Ectodermal cell (in vitro differentiated cells): ENCODE results near the gene RNF167.
A peak's percentile ranks its signal among the peaks of the same experiment; 100 is the strongest.

Experiments used
- H3K27ac ChIP-seq: 2 replicates; pipeline ENCODE4 v1.7.0; 2013; ENCODE audit warnings: mild to moderate bottlenecking, low read depth, low read length; ENCODE audit not compliant: insufficient read depth, poor library complexity, severe bottlenecking
- H3K27me3 ChIP-seq: 2 replicates; pipeline ENCODE4 v1.7.0; 2013; ENCODE audit warnings: mild to moderate bottlenecking, low read length; ENCODE audit not compliant: insufficient read depth, control insufficient read depth, poor library complexity, severe bottlenecking
- H3K36me3 ChIP-seq: one replicate; pipeline ENCODE4 v1.7.0; 2013; ENCODE audit warnings: low read length; ENCODE audit not compliant: control insufficient read depth, insufficient read depth
- H3K4me1 ChIP-seq: one replicate; pipeline ENCODE4 v1.7.0; 2013; ENCODE audit warnings: low read length; ENCODE audit not compliant: control insufficient read depth, insufficient read depth
- H3K4me3 ChIP-seq: 2 replicates; pipeline ENCODE4 v1.7.0; 2013; ENCODE audit warnings: low read depth, low read length, control low read depth; ENCODE audit not compliant: insufficient read depth
- H3K9me3 ChIP-seq: 2 replicates; pipeline ENCODE4 v1.7.0; 2013; ENCODE audit warnings: mild to moderate bottlenecking, low read length, moderate library complexity; ENCODE audit not compliant: control insufficient read depth
- WGBS, 2 experiments: methylation state at CpG; one replicate each; pipeline ENCODE4 v1.1.7; 2013; ENCODE audit warnings: missing lambda C conversion rate in 2 of 2; 5-methylcytosine and 5-hydroxymethylcytosine counted together

Gene RNF167

GRCh38 chr17:4953451-4953961 is 13.4 kb downstream of the RNF167 start:
- H3K4me1 ChIP-seq, result peaks cover 17% of the 10 kb centered on the region
- no peak overlapping the region for H3K27ac ChIP-seq
- H3K27me3 ChIP-seq, result no peaks in the 10 kb centered on the region
- 92 to 93% methylated on average over 14 of the region's 14 CpGs for WGBS, 2 experiments
- H3K36me3 ChIP-seq, result no peaks in the 10 kb centered on the region
- no peak overlapping the region for H3K4me3 ChIP-seq
- H3K9me3 ChIP-seq, result no peaks in the 10 kb centered on the region

DNA sequence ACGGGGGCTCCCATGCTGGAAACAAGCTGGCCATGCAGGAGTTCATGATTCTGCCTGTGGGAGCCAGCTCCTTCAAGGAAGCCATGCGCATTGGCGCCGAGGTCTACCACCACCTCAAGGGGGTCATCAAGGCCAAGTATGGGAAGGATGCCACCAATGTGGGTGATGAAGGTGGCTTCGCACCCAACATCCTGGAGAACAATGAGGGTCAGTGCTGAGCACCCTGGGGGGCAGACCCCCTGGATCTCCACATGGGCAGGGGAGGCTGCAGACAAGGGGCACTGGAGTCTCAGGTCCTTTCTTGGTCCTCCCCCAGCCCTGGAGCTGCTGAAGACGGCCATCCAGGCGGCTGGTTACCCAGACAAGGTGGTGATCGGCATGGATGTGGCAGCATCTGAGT is 15.0 kb downstream of the RNF167 start:
- no peaks in the 10 kb centered on the region for H3K27me3 ChIP-seq
- no peaks in the 10 kb centered on the region for H3K9me3 ChIP-seq
- H3K36me3 ChIP-seq, result peaks cover 7% of the 10 kb centered on the region
- WGBS, 2 experiments, result 96 to 97% methylated on average over 8 of the region's 8 CpGs
- peaks cover 17% of the 10 kb centered on the region for H3K4me1 ChIP-seq
- H3K27ac ChIP-seq, result no peak overlapping the region
- H3K4me3 ChIP-seq, result no peak overlapping the region

GRCh38 chr17:4956493-4957061 is 16.5 kb downstream of the RNF167 start:
- Histone ChIP-seq H3K27me3 (no peaks in the 10 kb centered on the region), H3K4me1 (peaks cover 10% of the 10 kb centered on the region), H3K9me3 (no peaks in the 10 kb centered on the region), H3K36me3 (peaks cover 7% of the 10 kb centered on the region), H3K4me3 (no peak overlapping the region), H3K27ac (no peak overlapping the region)
- 84% methylated on average over 10 of the region's 10 CpGs for WGBS, 2 experiments

DNA sequence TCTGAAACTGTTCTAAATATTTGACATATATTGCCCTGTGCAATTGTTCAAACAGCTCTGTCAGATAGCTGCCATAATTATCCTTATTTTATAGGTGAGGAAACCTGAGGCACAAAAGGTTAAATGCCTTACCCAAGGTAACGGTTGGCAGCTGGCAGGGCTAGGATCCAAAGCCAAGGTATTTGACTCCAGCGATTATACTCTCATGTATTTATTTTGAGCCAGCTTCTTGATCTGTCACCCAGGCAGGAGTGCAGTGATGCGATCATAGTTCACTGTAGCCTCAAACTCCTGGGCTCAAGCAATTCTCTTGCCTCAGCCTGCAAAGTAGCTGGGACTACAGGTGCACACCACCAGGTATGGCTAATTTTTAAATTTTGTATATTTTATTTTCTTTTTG is 18.0 kb downstream of the RNF167 start:
- Histone ChIP-seq H3K27me3 (no peaks in the 10 kb centered on the region), H3K9me3 (no peaks in the 10 kb centered on the region), H3K4me3 (no peak overlapping the region), H3K4me1 (peaks cover 3% of the 10 kb centered on the region), H3K36me3 (peaks cover 7% of the 10 kb centered on the region), H3K27ac (no peak overlapping the region)
- WGBS, 2 experiments, result 91 to 93% methylated on average over 3 of the region's 3 CpGs

DNA sequence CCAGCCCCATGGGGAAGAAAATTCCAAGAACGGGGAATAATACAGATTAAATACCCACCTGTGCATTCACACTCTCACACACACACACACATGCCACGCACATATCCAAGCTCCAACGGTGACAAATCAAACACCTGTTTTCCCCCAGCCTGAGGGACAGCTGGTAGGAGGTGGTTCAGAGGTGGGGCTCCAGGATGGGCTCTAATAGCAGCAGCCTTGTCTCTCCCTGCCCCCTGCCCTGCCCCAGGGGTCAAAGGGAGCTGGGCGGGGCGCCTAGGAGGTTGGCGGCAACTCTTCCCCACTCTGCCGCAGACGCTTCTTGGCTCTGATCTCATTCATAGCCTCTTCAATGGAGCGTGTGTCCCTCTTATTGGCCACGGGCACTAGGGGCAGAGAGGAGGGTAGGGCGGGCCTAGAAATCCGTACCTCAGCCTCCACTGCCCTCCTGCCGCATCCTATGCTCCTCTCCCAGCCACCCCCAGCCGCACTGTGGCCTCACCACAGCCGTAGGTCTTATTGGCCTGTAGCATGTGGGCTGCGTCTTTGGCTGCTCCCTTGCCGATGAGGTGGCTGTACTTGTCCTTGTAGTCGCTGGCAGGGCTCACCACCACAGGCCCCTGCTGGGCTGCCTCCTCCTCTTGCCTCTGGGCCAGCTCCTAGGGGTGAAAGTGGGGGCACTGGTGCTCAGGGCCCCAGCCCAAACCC is 19.3 kb downstream of the RNF167 start:
- Histone ChIP-seq H3K27me3 (no peaks in the 10 kb centered on the region), H3K4me1 (no peaks in the 10 kb centered on the region), H3K36me3 (peaks cover 7% of the 10 kb centered on the region), H3K27ac (no peak overlapping the region), H3K9me3 (no peaks in the 10 kb centered on the region), H3K4me3 (no peak overlapping the region)
- 93 to 94% methylated on average over 18 of the region's 18 CpGs for WGBS, 2 experiments

- H3K27me3 ChIP-seq, result no peaks in the 10 kb centered on the region
- no peaks in the 10 kb centered on the region for H3K9me3 ChIP-seq
- no peak overlapping the region for H3K4me3 ChIP-seq
- WGBS, 2 experiments, result 71 to 77% methylated on average over 9 of the region's 9 CpGs
- peaks cover 7% of the 10 kb centered on the region for H3K36me3 ChIP-seq
- H3K4me1 ChIP-seq, result no peaks in the 10 kb centered on the region
- H3K27ac ChIP-seq, result no peak overlapping the region
Measured at GRCh38 chr17:4960279-4960922, 20.3 kb downstream of the RNF167 start.

- Histone ChIP-seq H3K36me3 (no peaks in the 10 kb centered on the region), H3K27me3 (no peaks in the 10 kb centered on the region), H3K4me1 (no peaks in the 10 kb centered on the region), H3K4me3 (no peak overlapping the region), H3K27ac (no peak overlapping the region), H3K9me3 (no peaks in the 10 kb centered on the region)
- WGBS, 2 experiments, result 95 to 96% methylated on average over 13 to 15 of the region's 15 CpGs
Measured at GRCh38 chr17:4965311-4965986, 25.4 kb downstream of the RNF167 start.

- H3K4me1 ChIP-seq, result no peaks in the 10 kb centered on the region
- WGBS, 2 experiments, result 3 to 7% methylated on average over 42 of the region's 42 CpGs
- no peaks in the 10 kb centered on the region for H3K9me3 ChIP-seq
- H3K27ac ChIP-seq, result peak overlapping the region; percentile 90
- peak overlapping the region; percentile 81 for H3K4me3 ChIP-seq
- no peaks in the 10 kb centered on the region for H3K27me3 ChIP-seq
- H3K36me3 ChIP-seq, result no peaks in the 10 kb centered on the region
Measured at GRCh38 chr17:4966844-4967538, 26.9 kb downstream of the RNF167 start.

GRCh38 chr17:4967539-4968485 is 27.7 kb downstream of the RNF167 start, which contains the start of gene SPAG7:
SPAG7 (minus strand) TSS chr17:4967817; CDS start chr17:4967804, 13 bp downstream.
- H3K9me3 ChIP-seq, result no peaks in the 10 kb centered on the region

More at GRCh38 chr17:4967539-4968485, 27.7 kb downstream of the RNF167 start, which contains the start of gene SPAG7:
- WGBS, 2 experiments, result 5 to 8% methylated on average over 66 of the region's 66 CpGs
- Histone ChIP-seq H3K36me3 (no peaks in the 10 kb centered on the region), H3K4me3 (peak within 1 kb of the TSS; percentile 81), H3K27ac (peak within 1 kb of the TSS; percentile 90), H3K4me1 (no peaks in the 10 kb centered on the region), H3K27me3 (no peaks in the 10 kb centered on the region)
